DOHH2 (cell line): ENCODE results near the gene FBXO48.

ENCODE experiments used
- H3F3A ChIP-seq: fragments of 200-600 bp; sonication (generic), shearing (Covaris generic); 2 replicates; pipeline ENCODE4 v1.6.0; 2016; ENCODE audit warnings: antibody characterized with exemption, mild to moderate bottlenecking; ENCODE audit not compliant: control insufficient read depth, insufficient read depth
- H3K27ac ChIP-seq: fragments of 200-600 bp; sonication (generic); 2 replicates; pipeline ENCODE4 v1.5.1; 2014; ENCODE audit warnings: low read depth, mild to moderate bottlenecking, low read length, moderate library complexity
- H3K27me3 ChIP-seq: fragments of 200-600 bp; sonication (generic); 2 replicates; pipeline ENCODE4 v1.6.1; 2014; ENCODE audit warnings: mild to moderate bottlenecking, low read length, mixed read lengths; ENCODE audit not compliant: control insufficient read depth
- H3K36me3 ChIP-seq: fragments of 200-600 bp; sonication (generic); 2 replicates; pipeline ENCODE4 v1.6.1; 2014; ENCODE audit warnings: mild to moderate bottlenecking, low read length, moderate library complexity, mixed read lengths; ENCODE audit not compliant: control insufficient read depth
- H3K4me1 ChIP-seq: fragments of 200-600 bp; sonication (generic); 2 replicates; pipeline ENCODE4 v1.6.1; 2014; ENCODE audit warnings: mild to moderate bottlenecking, low read length, mixed read lengths; ENCODE audit not compliant: control insufficient read depth
- H3K4me2 ChIP-seq: fragments of 200-600 bp; sonication (generic); 2 replicates; pipeline ENCODE4 v1.6.0; 2014; ENCODE audit warnings: mild to moderate bottlenecking, low read length, moderate library complexity
- H3K4me3 ChIP-seq: fragments of 200-600 bp; sonication (generic); 2 replicates; pipeline ENCODE4 v1.5.1; 2014; ENCODE audit warnings: mild to moderate bottlenecking, low read length, mixed read lengths
- H3K79me2 ChIP-seq: fragments of 200-600 bp; sonication (generic); 2 replicates; pipeline ENCODE4 v1.6.1; 2014; ENCODE audit warnings: mild to moderate bottlenecking, low read length, mixed read lengths; ENCODE audit not compliant: control insufficient read depth
- H3K9me2 ChIP-seq: fragments of 200-600 bp; sonication (generic); replicated peaks from 2 replicates; pipeline ENCODE4 v1.6.1; 2014; ENCODE audit warnings: mild to moderate bottlenecking, low read length, mixed read lengths; ENCODE audit not compliant: control insufficient read depth
- H3K9me3 ChIP-seq: fragments of 200-600 bp; sonication (generic); 2 replicates; pipeline ENCODE4 v1.6.1; 2014; ENCODE audit warnings: antibody characterized with exemption, low read length, mixed read lengths; ENCODE audit not compliant: control insufficient read depth, insufficient read depth
- H4K20me1 ChIP-seq: fragments of 200-600 bp; sonication (generic); 2 replicates; pipeline ENCODE4 v1.6.0; 2014; ENCODE audit warnings: low read depth, mild to moderate bottlenecking, antibody characterized with exemption, low read length, moderate library complexity; ENCODE audit not compliant: control insufficient read depth, insufficient read depth
- EZH2phosphoT487 ChIP-seq: fragments of 200-600 bp; sonication (generic); IDR thresholded peaks from 2 replicates; pipeline ENCODE4 v1.6.1; 2017; ENCODE audit warnings: borderline replicate concordance, mild to moderate bottlenecking, antibody characterized with exemption, low read length, moderate library complexity, mixed read lengths
- TF ChIP-seq, protein P1 (sequence below): fragments of 200-600 bp; sonication (generic); IDR thresholded peaks from one replicate; pipeline ENCODE4 v1.5.1; 2014; ENCODE audit warnings: antibody characterized with exemption, mild to moderate bottlenecking, low read depth, low read length; ENCODE audit not compliant: poor library complexity, severe bottlenecking

FBXO48 gene

DNA sequence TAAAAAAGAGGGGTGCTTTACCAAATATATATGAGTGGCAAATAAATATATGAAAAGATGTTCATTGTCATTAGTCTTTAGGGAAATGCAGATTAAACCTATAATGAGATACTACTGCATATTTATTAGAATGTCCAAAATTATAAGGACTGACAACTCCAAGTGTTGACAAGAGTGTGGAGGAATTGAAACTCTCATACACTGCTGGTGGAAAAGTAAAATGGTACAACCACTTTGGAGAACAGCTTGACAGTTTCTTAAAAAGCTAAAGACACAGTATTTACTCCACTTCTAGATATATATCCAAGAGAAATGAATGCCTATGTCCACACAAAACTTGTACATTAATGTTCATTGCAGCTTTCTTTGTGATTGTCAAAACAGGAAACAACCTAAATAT lies 51.6 kb downstream of the FBXO48 start:
- Histone ChIP-seq H3K9me3 (no peaks in the 10 kb centered on the region; the same call in 1 of the 2 replicates), H3K36me3 (no peaks in the 10 kb centered on the region), H3K4me3 (no peak overlapping the region), H3K4me1 (peaks cover 74% of the 10 kb centered on the region), H3K79me2 (no peaks in the 10 kb centered on the region), H3K27me3 (no peaks in the 10 kb centered on the region), H3K9me2 (no peaks in the 10 kb centered on the region), H3K27ac (no peak overlapping the region), H4K20me1 (no peaks in the 10 kb centered on the region), H3F3A (peaks cover 14% of the 10 kb centered on the region), H3K4me2 (no peak overlapping the region)
- TF ChIP-seq, protein P1, sequence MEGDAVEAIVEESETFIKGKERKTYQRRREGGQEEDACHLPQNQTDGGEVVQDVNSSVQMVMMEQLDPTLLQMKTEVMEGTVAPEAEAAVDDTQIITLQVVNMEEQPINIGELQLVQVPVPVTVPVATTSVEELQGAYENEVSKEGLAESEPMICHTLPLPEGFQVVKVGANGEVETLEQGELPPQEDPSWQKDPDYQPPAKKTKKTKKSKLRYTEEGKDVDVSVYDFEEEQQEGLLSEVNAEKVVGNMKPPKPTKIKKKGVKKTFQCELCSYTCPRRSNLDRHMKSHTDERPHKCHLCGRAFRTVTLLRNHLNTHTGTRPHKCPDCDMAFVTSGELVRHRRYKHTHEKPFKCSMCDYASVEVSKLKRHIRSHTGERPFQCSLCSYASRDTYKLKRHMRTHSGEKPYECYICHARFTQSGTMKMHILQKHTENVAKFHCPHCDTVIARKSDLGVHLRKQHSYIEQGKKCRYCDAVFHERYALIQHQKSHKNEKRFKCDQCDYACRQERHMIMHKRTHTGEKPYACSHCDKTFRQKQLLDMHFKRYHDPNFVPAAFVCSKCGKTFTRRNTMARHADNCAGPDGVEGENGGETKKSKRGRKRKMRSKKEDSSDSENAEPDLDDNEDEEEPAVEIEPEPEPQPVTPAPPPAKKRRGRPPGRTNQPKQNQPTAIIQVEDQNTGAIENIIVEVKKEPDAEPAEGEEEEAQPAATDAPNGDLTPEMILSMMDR, result no peak
- TF ChIP-seq EZH2phosphoT487, result no peak

DNA sequence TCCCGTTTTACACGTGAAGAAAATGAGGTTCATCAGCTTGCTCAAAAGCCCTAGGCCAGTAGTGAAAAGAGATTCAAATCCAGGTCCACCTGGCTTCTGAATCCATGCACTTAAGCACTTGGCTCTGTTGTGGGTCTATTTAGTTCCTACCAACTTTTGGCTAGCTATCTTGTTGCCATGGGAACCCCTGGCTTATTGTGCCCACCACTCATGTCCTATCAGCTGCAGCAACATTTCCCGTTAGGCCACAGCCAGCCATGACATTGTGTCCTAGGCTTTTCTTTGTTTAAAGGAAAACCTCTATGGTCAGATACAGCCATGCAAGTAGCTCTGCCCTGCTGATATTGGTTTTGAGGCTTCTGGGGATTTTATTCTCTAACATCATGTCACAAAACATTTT lies 52.2 kb downstream of the FBXO48 start:
- TF ChIP-seq, protein P1, result no peak
- TF ChIP-seq EZH2phosphoT487, result no peak
- Histone ChIP-seq H3K4me3 (no peak overlapping the region), H3K9me2 (no peaks in the 10 kb centered on the region), H3K27me3 (no peaks in the 10 kb centered on the region), H3K79me2 (no peaks in the 10 kb centered on the region), H3K4me1 (peaks cover 74% of the 10 kb centered on the region), H3K36me3 (no peaks in the 10 kb centered on the region), H4K20me1 (no peaks in the 10 kb centered on the region), H3K4me2 (no peak overlapping the region), H3F3A (peaks cover 14% of the 10 kb centered on the region), H3K9me3 (no peaks in the 10 kb centered on the region; the same call in 1 of the 2 replicates), H3K27ac (no peak overlapping the region)

DNA sequence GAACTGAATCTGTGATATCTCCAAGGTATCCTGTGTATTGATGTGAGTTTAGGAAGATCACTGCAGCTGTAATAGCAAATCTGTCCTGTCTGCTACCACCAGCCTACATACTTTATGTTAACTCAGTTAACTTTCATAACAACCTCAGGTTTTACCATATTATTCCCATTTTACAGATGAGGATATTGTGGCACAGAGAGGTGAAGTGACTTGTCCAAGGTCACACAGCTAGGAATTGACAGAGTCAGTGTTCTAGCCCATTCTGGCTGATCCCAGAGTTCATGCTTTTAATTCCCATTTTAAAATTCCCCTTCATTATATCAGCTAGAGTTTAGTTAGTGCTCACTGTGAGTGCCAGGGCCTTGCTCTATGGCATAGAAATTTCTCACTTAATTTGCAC lies 52.6 kb downstream of the FBXO48 start:
- Histone ChIP-seq H3K9me2 (no peaks in the 10 kb centered on the region), H3F3A (peaks cover 14% of the 10 kb centered on the region), H3K4me1 (peaks cover 74% of the 10 kb centered on the region), H3K4me3 (no peak overlapping the region), H3K79me2 (no peaks in the 10 kb centered on the region), H4K20me1 (no peaks in the 10 kb centered on the region), H3K27ac (no peak overlapping the region), H3K36me3 (no peaks in the 10 kb centered on the region), H3K4me2 (no peak overlapping the region), H3K9me3 (no peaks in the 10 kb centered on the region; the same call in 1 of the 2 replicates), H3K27me3 (no peaks in the 10 kb centered on the region)
- TF ChIP-seq EZH2phosphoT487, result no peak
- TF ChIP-seq, protein P1, result no peak
